Activated CD8-positive, alpha-beta T cell treated with anti-CD3 and anti-CD28 coated beads for 36 hours (primary cell): ENCODE measurements around the gene AHCYL1. TPM values are rescaled to one million over a fixed set of nuclear protein-coding genes. Genes with fewer than 3 reads are reported as not detected.

ENCODE experiments used
- ATAC-seq: fragments of 200-7000 bp; cut with Tn5 transposase; one replicate; pipeline ENCODE4 v1.10.0; 2021; ENCODE audit warnings: mild to moderate bottlenecking, moderate library complexity
- CTCF ChIA-PET: fragments of 350-600 bp; sonication (Branson Sonifier 250); formaldehyde crosslinking; loops from one replicate; lab custom pipeline; 2021; ENCODE audit warnings: antibody characterized with exemption; lab: Charles Lee
- POLR2A ChIA-PET: fragments of 350-600 bp; sonication (Branson Sonifier 250); formaldehyde crosslinking; loops from one replicate; lab custom pipeline; 2021; ENCODE audit warnings: antibody characterized with exemption; lab: Charles Lee
- DNase-seq: peaks from one replicate; pipeline ENCODE4 v3.0.0-alpha.2; 2020
- H3K27ac Mint-ChIP-seq: one replicate; pipeline ENCODE4 v1.8.0; 2021; ENCODE audit warnings: mild to moderate bottlenecking, mixed read lengths
- H3K27me3 Mint-ChIP-seq: one replicate; pipeline ENCODE4 v1.8.0; 2021; ENCODE audit warnings: mixed read lengths
- H3K36me3 Mint-ChIP-seq: one replicate; pipeline ENCODE4 v1.8.0; 2021; ENCODE audit warnings: low read depth, mixed read lengths
- H3K4me1 Mint-ChIP-seq: one replicate; pipeline ENCODE4 v1.8.0; 2021; ENCODE audit warnings: low read depth, mixed read lengths
- H3K4me3 Mint-ChIP-seq: one replicate; pipeline ENCODE4 v1.8.0; 2021; ENCODE audit warnings: mild to moderate bottlenecking, moderate library complexity, mixed read lengths
- H3K9me3 Mint-ChIP-seq: one replicate; pipeline ENCODE4 v1.8.0; 2021; ENCODE audit warnings: mixed read lengths
- CTCF ChIP-seq: fragments of 200-600 bp; IDR thresholded peaks from one replicate; pipeline ENCODE4 v1.8.0; 2022; ENCODE audit warnings: antibody characterized with exemption, mild to moderate bottlenecking
- intact Hi-C: fragments of 100-400 bp; cut with micrococcal nuclease; formaldehyde crosslinking; loops from one replicate; pipeline ENCODE4 v1.10.0; 2022
- total RNA-seq, 2 experiments: library from RNA; stranded (reverse); gene quantifications; one replicate each; pipeline ENCODE4 v1.2.3, GENCODE V29; 2021

Gene AHCYL1
- total RNA-seq, 2 experiments from 2014 or later, result 77.8 to 79.1 TPM

GRCh38 chr1:110035236-110035752 lies 50.7 kb downstream of the AHCYL1 start:
- H3K36me3 Mint-ChIP-seq, result peaks cover 20% of the 10 kb centered on the region
- ATAC-seq, result no peak
- DNase-seq, result no peak
- intact Hi-C loops, result no loop called here
- no peak for TF ChIP-seq CTCF
- H3K9me3 Mint-ChIP-seq, result no peaks in the 10 kb centered on the region
- CTCF ChIA-PET, result interaction anchor here (0.9 to 12.3 kb wide), 14 partner anchors 9 to 395 kb away, joined by 3 to 110 read pairs (median 4); partner anchors contain the start of genes AHCYL1 and RBM15
- POLR2A ChIA-PET, result interaction anchor here (0.6 to 2.4 kb wide), 11 partner anchors 10 to 303 kb away, joined by 3 to 11 read pairs (median 3); no protein-coding TSS in a partner anchor
- H3K4me3 Mint-ChIP-seq, result peak overlapping the region; percentile 92
- H3K4me1 Mint-ChIP-seq, result peaks cover 44% of the 10 kb centered on the region
- H3K27ac Mint-ChIP-seq, result peak overlapping the region; percentile 67
- H3K27me3 Mint-ChIP-seq, result no peaks in the 10 kb centered on the region

- Mint-ChIP-seq H3K4me1 (peaks cover 36% of the 10 kb centered on the region), H3K9me3 (no peaks in the 10 kb centered on the region), H3K4me3 (no peak overlapping the region), H3K27ac (no peak overlapping the region), H3K36me3 (peaks cover 35% of the 10 kb centered on the region), H3K27me3 (no peaks in the 10 kb centered on the region)
- DNase-seq (no peak), ATAC-seq (no peak)
- no peak for TF ChIP-seq CTCF
- POLR2A ChIA-PET, result interaction anchor here (1.6 to 1.9 kb wide), 2 partner anchors 12 to 53 kb away, joined by 4 to 5 read pairs; partner anchors contain the start of gene AHCYL1
- CTCF ChIA-PET, result interaction anchor here (2.1 to 12.3 kb wide), 4 partner anchors 8 to 50 kb away, joined by 5 to 110 read pairs (median 30); no protein-coding TSS in a partner anchor
- intact Hi-C loops, result no loop called here
These were observed 53.7 kb downstream of the AHCYL1 start for GRCh38 chr1:110038271-110038670.

GRCh38 chr1:110039641-110040040 lies 55.1 kb downstream of the AHCYL1 start:
- Mint-ChIP-seq H3K4me3 (no peak overlapping the region), H3K4me1 (peaks cover 27% of the 10 kb centered on the region), H3K36me3 (peaks cover 40% of the 10 kb centered on the region), H3K27me3 (no peaks in the 10 kb centered on the region), H3K27ac (no peak overlapping the region), H3K9me3 (no peaks in the 10 kb centered on the region)
- ATAC-seq, result no peak
- intact Hi-C loops, result no loop called here
- DNase-seq, result no peak
- CTCF ChIA-PET, result interaction anchor here (2.1 to 12.3 kb wide), 4 partner anchors 10 to 48 kb away, joined by 5 to 110 read pairs (median 30); no protein-coding TSS in a partner anchor
- TF ChIP-seq CTCF, result no peak
- POLR2A ChIA-PET, result interaction anchor here (1.0 to 1.9 kb wide), 4 partner anchors 10 to 43 kb away, joined by 3 to 5 read pairs (median 4); no protein-coding TSS in a partner anchor

- H3K36me3 Mint-ChIP-seq, result peaks cover 42% of the 10 kb centered on the region
- peak overlapping the region; percentile 59 for H3K27ac Mint-ChIP-seq
- ChIA-PET POLR2A (interaction anchor here (1.7 to 1.9 kb wide), 2 partner anchors 10 to 33 kb away, joined by 3 to 4 read pairs; no protein-coding TSS in a partner anchor), CTCF (interaction anchor here (1.3 to 12.3 kb wide), 4 partner anchors 9 to 20 kb away, joined by 4 to 110 read pairs (median 16); no protein-coding TSS in a partner anchor)
- DNase-seq, result peak; percentile 67
- H3K9me3 Mint-ChIP-seq, result no peaks in the 10 kb centered on the region
- H3K4me3 Mint-ChIP-seq, result no peak overlapping the region
- no peak for TF ChIP-seq CTCF
- peaks cover 24% of the 10 kb centered on the region for H3K4me1 Mint-ChIP-seq
- H3K27me3 Mint-ChIP-seq, result no peaks in the 10 kb centered on the region
- peak; percentile 92 for ATAC-seq
- intact Hi-C loops, result no loop called here
These were observed 56.0 kb downstream of the AHCYL1 start for GRCh38 chr1:110040548-110040947.

- DNase-seq (no peak), ATAC-seq (no peak)
- Mint-ChIP-seq H3K27me3 (no peaks in the 10 kb centered on the region), H3K4me3 (no peak overlapping the region), H3K9me3 (no peaks in the 10 kb centered on the region), H3K27ac (no peak overlapping the region), H3K36me3 (peaks cover 49% of the 10 kb centered on the region), H3K4me1 (peaks cover 11% of the 10 kb centered on the region)
- CTCF ChIA-PET, result interaction anchor here (1.0 to 12.3 kb wide), 3 partner anchors 10 to 17 kb away, joined by 3 to 110 read pairs (median 22); no protein-coding TSS in a partner anchor
- intact Hi-C loops, result no loop called here
- POLR2A ChIA-PET, result interaction anchor here (0.9 kb wide), 1 partner anchor 9 kb away, joined by 3 read pairs; no protein-coding TSS in a partner anchor
- TF ChIP-seq CTCF, result no peak
These were observed 58.5 kb downstream of the AHCYL1 start for GRCh38 chr1:110043016-110043415.
